GM12892 (cell line): Measurements from ENCODE around the gene ETF1.

ENCODE experiments used
- POLR2AphosphoS5 ChIP-seq: IDR thresholded peaks from 2 replicates; pipeline ENCODE4 v1.6.1; 2011; ENCODE audit warnings: low read depth, low read length, control low read depth
- TAF1 ChIP-seq: IDR thresholded peaks from 2 replicates; pipeline ENCODE4 v1.6.1; 2011; ENCODE audit warnings: low read depth, mild to moderate bottlenecking, control low read depth, low read length, borderline replicate concordance

DNA sequence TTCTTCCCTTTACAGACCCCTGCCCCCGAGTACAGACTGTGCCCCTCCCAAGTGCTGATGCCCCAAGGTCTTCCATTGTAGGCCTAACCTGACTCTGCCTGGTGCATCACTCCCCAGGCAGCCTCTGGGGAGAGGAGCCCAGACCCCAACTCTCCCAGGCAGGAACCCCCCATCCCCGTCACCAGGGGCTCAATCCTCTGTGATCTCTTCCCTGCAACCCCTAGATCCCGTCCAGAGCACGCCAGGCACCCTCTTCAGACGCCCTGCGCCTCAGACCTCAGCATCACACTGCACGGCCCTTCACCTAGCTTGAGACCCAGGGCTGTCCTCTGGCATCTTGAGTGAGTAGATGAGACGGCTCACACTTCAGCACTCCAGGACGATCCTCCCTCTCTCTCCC is 84.2 kb downstream of the ETF1 start:
- TF ChIP-seq TAF1 (no peak), POLR2AphosphoS5 (no peak)
